HG03060 (cell line): Measurements from ENCODE around the gene TBK1.
"Not testable (repeated sequence)": the region's sequence is repeated elsewhere in the genome, so short reads cannot be mapped to it uniquely, and the experiment has no call there.

ENCODE experiments used
- ATAC-seq: cut with Tn5 transposase; IDR thresholded peaks from one replicate; pipeline ENCODE4 v1.9.1; 2021; ENCODE audit warnings: low read depth, moderate number of reproducible peaks; ENCODE audit not compliant: unreplicated experiment

Gene TBK1

GRCh38 chr12:64494998-64495729, 43.2 kb downstream of the TBK1 start:
- ATAC-seq = no peak

DNA sequence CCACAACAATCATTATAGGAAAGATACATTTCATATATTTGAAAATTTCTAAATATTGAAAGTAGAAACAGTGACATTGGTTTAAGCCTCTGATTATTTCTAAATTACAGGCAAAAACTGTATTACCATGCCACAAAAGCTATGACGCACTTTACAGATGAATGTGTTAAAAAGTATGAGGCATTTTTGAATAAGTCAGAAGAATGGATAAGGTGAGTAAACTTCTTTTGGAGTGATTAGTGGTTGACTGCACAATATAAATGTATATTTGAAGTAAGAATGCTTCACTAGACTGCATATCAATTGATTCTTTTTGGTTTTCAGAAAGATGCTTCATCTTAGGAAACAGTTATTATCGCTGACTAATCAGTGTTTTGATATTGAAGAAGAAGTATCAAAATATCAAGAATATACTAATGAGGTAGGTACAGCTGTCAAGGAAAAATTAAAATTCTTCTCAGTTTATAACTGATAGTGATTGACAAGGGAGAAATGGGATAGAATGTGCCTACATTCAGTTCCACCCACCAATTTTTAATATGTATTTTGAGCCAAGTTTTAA, 45.0 kb downstream of the TBK1 start:
- ATAC-seq = no peak

- ATAC-seq = no peak
Observed at GRCh38 chr12:64497484-64497883, 45.6 kb downstream of the TBK1 start.

DNA sequence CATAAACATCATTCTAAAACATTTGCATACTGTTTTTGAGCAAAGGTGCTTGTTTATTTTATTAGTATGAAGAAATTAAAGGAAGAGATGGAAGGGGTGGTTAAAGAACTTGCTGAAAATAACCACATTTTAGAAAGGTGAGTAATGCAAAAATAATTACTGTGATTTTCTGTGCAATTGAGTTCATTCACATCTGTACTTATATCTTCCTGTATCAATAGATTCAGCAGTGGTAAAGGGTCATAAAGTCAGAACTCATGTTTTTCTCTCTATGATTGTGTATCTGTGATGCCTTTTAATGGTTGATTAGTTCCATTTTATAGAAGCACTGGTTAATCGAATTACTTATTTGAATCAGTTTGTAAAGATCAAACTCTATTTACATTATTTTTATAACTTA, 46.0 kb downstream of the TBK1 start:
- no peak for ATAC-seq

GRCh38 chr12:64500394-64500793, 48.5 kb downstream of the TBK1 start:
- ATAC-seq = no peak

DNA sequence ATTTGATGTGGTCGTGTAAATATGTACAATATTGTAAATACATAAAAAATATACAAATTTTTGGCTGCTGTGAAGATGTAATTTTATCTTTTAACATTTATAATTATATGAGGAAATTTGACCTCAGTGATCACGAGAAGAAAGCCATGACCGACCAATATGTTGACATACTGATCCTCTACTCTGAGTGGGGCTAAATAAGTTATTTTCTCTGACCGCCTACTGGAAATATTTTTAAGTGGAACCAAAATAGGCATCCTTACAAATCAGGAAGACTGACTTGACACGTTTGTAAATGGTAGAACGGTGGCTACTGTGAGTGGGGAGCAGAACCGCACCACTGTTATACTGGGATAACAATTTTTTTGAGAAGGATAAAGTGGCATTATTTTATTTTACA, 49.6 kb downstream of the TBK1 start:
- no peak for ATAC-seq

- ATAC-seq = no peak
Observed at GRCh38 chr12:64506955-64507354, 55.0 kb downstream of the TBK1 start.

GRCh38 chr12:64510667-64511066, 58.7 kb downstream of the TBK1 start:
- no peak for ATAC-seq

GRCh38 chr12:64518396-64518795, 66.5 kb downstream of the TBK1 start:
- ATAC-seq = no peak

DNA sequence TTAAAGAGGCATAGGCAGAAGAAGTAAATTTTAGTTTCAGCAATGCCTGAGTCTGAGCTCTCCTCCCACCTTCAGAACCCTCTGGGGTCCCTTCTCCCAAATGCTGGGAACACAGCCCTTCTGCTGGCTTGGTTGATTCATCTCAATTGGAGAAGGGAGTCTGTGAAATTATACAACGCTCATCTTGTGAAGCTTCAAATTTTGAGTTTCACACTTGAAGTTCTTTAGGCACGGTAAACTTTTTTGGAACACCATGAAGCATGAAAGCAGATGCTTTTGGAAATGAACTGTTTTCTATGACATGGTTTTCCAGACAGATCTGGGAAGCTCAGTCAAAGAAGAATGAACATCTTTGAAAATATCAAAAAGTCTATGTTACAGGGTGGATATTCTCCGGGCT, 69.9 kb downstream of the TBK1 start:
- no peak for ATAC-seq

- no peak for ATAC-seq
Observed at GRCh38 chr12:64522316-64522715, 70.4 kb downstream of the TBK1 start.

DNA sequence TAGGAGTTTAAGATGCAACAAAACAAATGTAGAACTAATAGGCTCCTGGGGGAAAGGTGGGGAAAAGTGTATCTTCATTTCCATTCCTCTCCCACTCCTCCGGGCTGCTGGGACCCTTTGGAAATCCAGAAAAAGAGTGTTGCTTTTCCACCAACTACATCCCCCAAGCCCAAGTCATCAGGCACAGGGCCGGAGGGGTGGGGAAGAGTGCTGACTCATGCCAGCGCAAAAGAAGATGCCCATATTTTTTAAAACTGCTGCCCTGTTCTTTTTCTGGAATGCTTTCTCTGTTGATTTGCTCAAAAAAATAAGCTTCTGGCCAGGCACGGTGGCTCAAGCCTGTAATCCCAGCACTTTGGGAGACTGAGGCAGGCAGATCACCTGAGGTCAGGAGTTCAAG, 70.9 kb downstream of the TBK1 start:
- no peak for ATAC-seq

DNA sequence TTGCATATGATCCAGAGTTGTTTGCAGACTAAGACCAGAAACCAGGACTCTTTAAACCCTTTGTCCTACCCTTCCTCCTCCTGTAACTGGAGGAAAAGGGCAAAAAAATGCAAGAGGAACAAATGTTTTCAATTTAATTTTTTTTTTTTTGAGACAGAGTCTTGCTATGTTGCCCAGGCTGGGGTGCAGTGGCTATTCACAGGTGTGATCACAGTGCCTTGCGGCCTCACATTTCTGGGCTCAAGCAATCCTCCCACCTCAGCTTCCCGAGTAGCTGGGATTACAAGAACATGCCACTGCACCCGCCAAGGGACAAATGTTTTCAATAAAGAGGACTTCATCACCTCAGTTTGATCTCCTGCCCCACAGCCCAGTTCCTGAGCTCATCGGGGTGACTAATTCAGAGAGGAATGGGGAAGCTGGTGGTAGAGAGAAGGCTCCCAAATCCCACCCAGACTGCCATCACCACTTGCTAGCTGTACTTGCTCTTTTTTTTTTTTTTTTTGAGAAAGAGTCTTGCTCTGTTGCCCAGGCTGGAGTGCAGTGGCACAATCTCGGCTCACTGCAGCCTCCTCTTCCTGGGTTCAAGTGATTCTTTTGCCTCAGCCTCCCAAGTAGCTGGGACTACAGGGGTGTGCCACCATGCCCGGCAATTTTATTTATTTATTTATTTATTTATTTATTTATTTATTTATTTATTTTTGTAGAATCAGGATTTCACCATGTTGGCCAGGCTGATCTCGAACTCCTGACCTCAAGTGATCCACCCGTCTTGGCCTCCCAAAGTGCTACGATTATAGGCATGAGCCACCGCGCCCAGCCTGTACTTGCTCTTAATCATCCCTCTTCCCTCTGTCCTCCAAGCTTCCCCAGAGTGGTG, 71.9 kb downstream of the TBK1 start:
- not testable (repeated sequence) for ATAC-seq

GRCh38 chr12:64525461-64526160, 73.7 kb downstream of the TBK1 start:
- ATAC-seq = no peak

DNA sequence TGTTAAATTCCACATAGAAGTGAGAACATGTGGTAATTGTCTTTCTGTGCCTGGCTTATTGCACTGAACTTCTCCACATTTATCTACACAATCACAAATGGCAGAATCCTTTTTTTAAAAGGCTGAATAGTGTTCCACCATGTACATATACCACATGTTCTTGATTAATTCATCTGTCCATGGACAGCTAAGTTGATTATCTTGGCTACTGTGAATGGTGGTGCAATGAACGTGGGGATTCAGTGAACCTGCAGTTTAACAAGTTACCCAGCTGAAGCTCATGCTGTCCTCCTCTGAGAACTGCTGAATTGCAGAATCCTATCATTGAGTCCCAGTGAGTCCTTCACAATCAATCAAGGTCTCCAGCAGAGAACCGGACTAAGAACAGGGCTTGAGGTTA, 74.9 kb downstream of the TBK1 start:
- no peak for ATAC-seq

GRCh38 chr12:64528616-64529015, 76.7 kb downstream of the TBK1 start:
- no peak for ATAC-seq

GRCh38 chr12:64530566-64530965, 78.6 kb downstream of the TBK1 start:
- no peak for ATAC-seq

GRCh38 chr12:64531665-64532334, 79.9 kb downstream of the TBK1 start:
- no peak for ATAC-seq

DNA sequence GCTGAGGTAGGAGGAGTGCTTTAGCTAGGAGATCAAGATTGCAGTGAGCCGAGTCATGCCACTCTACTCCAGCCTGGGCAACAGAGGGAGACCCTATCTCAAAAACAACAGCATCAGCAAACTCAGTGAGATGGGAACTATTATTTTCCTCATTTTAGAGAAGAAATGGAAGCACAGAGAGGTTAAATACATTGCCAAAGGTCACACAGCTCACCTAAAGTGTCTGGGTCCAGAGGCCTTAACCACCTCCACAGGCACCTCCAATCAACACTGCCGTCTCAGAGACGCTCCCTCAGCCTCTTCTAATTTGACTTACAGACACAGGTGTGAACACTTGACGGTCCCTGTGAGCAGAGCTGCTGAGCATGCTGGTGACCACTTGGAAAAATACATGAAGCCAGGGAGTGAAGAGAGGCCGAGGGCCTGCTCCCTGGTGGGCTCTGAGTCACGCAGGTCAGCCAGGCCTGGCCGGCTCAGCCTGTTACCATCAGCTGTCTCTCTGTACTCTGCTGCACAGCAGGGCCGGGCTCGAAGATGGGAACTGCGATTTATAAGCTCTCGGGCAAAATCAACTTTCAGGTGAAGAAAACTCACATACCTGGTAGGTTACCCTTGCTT, 80.9 kb downstream of the TBK1 start:
- no peak for ATAC-seq

DNA sequence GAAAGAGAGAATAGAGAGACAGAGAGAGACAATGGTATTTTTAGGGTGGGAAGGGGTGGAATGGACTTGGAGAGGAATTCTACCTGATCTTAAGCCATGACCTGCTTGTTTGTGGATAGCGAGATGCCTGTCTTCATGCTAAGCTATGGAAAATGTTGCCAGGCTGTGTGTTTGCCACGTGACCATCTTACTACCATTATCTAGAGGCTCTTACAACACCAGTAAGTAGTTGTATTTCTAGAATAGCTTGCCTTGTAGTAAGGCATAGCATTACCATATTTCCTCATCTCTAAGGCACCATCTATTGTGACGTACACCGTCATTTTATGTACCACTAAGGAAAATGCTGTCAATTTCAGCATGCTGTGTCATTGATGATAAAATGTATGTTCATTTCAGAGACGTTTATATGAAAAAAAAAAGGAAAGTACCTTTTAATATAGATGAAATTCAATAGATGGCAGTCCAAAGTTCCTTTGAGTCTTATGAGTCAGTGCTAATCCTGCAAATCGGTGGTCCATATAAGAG, 82.8 kb downstream of the TBK1 start:
- ATAC-seq = no peak
